Endometrial microvascular endothelial cells (primary cell): ENCODE data around the gene HAPSTR1. TPM values are rescaled to one million over a fixed set of nuclear protein-coding genes. Genes with fewer than 3 reads are reported as not detected.

ENCODE experiments used
- in situ Hi-C: cut with HindIII; loops from 2 replicates; pipeline ENCODE4 v1.10.0; 2017; ENCODE audit warnings: low sequenced_read_pairs, low pct_unique_long_range_greater_than_20kb; ENCODE audit errors: inconsistent ontology term
- total RNA-seq: library from RNA; depleted of rRNA; stranded (reverse); fragments of >200 nt; gene quantifications from one replicate; pipeline ENCODE4 v1.2.3, GENCODE V29; 2015; ENCODE audit errors: inconsistent ontology term

HAPSTR1 gene
- total RNA-seq, 1 donor from 2014 or later, result 56.7 TPM

DNA sequence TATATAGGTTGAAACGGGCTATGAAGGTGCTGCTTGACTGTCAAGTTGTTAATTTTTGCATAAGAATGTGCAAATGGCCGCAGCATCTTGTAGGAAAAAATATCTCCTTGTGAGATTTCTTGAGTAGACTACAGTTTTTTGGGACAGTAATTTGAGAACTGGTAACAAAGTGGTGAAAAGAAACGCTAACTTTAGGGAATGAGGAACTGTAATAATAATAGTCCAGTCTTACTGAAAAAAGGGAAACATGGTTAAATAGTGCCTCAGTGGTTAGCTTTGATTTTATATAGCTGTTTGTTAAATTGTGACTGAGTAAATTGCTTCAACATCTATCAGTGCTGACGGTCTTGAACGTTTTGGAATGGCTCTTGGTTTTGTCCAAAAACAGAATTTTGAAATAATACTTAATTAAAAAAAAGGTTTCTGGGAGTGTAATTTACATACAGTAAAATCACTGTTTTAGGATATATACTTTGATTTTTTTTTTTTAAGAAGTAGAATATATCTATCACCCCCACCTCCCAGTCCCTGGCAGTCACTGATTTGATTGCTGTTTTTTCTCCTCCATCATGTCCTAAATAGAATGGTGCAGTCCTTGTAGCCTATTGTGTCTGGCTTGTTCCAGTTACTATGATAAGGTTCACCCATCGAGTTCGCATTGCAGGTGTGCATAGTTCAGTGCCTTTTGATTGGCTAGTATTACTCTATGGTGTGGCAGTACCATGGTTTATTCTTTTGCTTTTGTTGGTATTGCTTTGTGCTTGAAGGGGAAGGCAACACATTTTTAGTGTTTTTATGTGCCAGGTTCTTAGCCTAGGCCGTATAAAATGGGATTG, 2.8 kb downstream of the HAPSTR1 start:
- in situ Hi-C loops, result no loop called here

GRCh38 chr16:9095171-9095570, 3.7 kb downstream of the HAPSTR1 start:
- in situ Hi-C loops, result no loop called here

GRCh38 chr16:9095656-9096397, 4.4 kb downstream of the HAPSTR1 start:
- in situ Hi-C loops, result no loop called here

- in situ Hi-C loops, result no loop called here
Observed at GRCh38 chr16:9096416-9096952, 5.0 kb downstream of the HAPSTR1 start.

GRCh38 chr16:9097266-9098219, 6.1 kb downstream of the HAPSTR1 start:
- in situ Hi-C loops, result no loop called here

DNA sequence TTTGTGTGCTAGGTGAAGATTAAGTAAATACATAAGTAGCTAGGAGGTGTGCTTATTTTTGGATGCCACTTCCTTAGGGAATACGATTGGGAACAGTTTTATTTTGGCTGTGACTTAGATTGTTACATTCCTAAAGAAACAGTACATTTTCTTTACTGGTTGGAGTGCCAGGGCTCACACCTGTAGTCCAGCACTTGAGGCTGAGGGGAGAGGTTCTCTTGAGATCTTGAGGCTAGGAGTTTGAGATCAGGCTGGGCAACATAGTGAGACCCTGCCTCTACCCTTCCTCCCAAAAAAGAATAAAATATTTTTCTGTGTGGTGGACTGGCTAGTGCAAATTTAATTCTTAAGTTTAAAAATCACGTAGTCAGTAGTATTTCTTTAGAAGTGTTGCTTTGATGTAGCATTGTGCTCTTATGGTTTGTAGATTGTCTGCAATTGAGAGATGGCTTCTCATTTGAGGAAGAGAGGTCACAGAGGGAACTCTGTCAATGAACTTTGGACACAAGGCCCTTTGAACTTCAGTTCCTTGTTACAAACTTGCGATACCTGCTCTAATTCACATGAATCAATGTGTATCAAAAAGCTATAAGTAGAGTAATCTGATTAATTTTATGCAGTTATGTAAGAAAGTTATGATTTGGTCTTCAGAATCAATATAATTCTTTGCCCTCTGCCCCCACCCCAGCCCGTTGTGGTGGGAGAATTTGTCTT, 7.1 kb downstream of the HAPSTR1 start:
- in situ Hi-C loops, result no loop called here

DNA sequence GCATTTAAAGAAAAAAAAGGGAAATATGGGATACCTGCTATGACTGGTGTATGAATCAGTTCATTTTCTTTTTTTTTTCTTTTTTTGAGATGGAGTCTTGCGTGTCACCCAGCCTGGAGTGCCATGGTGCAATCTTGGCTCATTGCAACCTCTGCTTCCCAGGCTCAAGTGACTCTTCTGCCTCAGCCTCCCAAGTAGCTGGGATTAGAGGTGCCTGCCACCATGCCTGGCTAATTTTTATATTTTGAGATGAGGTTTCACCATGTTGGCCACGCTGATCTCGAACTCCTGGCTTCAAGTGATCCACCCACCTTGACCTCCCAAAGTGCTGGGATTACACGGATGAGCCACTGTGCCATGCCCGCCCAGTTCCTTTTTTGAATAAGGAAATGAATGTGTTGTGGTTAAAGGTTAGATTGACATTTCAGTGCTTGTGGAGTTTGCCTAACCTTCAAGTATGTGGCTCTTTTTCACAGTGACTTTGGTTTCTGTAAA, 7.7 kb downstream of the HAPSTR1 start:
- in situ Hi-C loops, result no loop called here

DNA sequence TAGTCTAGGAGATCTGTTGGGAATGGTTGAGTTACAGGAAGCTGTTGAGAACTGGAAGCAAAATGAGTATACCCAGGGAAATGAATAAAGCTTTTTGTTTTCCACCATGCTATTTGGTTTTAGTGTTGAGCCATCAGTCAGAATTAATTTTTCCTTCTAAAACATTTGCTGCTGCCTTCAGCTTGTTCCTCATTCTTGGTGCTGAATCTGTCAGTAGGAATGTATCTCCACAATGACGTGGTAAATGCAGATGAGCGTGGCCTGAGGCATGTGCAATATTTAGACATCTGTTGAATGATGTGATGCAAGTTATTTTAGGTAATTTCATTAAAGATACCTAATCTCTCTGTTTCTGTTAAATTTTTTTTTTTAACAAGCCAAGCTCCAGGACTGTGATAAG, 10.9 kb downstream of the HAPSTR1 start:
- in situ Hi-C loops, result no loop called here

DNA sequence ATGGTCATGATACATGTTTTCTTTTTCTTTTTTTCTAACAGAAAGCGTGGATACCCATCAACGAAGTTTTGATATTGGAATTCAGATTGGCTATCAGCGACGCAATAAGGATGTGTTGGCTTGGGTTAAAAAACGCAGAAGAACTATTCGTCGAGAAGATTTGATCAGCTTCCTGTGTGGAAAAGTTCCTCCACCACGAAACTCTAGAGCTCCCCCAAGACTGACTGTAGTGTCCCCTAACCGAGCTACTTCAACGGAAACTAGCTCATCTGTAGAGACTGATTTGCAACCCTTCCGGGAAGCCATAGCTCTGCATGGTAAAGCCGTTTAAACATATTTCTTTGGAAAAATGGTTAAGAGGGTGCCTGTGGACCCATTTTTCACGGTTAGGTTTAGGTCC, 11.5 kb downstream of the HAPSTR1 start:
- in situ Hi-C loops, result no loop called here

DNA sequence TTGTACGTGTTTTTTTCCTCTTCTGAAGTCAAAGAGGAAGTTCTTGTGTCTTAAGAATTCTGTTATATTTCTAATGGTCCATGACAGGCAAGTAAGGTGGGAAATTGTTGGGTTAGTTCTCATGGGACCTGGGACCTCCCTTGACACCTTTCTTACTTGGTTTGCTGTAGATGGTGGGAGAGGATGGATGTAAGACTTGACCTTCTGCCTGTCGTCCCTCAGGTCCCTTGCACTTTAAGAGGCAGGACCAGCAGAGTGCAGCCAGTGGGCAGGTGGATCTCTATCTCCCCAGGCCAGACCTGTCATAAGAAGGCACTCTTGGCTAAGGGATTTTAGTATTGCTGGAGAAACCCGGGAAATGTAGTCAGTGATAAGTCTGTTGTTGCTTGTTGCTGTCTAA, 12.1 kb downstream of the HAPSTR1 start:
- in situ Hi-C loops, result no loop called here

DNA sequence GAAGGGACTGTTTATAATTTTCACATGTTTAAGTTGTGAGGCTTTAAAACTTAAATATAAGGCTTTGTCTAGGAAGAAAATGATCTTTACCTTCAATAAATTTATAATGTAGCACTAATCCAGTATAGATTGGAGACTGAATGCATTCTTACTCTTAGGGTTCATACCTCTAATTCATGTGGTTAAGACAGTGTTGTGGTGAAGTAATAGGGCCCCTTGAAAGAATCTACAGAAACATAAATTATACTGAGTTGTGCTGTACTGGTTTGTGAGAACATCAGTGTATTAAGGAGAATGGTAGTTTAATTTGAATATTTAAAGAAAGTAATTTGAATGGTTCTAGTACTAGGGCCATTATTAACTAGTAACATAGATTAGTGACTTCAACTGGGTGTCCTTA, 13.7 kb downstream of the HAPSTR1 start:
- in situ Hi-C loops, result no loop called here

DNA sequence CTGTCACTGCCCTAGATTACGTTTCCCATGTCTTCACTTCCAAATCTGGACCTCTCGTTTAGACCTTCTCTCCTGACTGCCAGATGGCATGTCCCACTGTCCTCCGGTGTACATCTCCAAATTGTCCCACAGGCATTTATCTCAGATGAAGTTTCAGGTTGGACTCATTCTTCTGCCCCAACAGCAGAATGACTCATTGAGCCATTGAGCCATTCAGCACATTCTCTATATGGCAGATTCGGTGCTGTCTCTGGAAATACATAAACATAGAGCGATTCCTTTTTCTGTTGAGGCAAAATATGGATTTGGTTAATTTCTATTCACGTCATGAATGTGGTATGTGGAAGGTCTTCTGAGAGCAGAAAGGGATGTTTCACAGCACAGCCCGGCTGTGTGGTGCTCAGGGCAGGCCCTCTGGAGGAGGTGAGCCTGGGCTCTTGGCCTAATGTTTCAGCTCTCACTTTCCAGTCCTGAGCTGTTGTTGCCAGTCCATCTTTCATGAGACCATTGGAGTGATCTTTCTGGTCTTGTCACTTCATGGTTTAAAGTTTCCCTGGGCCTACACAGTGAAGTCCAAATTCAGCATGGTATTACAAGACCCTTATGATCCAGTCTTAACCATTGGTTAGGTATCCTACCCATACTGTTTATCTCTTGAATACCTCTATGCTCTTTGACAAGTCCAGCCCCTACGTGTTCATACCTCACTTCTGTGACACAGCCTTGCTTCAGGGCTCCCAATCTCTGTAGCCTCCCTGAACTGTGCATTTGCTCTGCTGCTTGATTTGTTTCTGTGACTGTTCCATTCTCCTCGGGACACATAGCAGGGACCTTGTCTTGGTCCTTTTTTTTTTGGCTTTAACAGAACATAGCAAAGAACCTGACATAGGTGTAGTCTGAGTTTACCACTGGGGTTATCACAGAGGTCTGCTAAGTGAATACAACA, 15.9 kb downstream of the HAPSTR1 start:
- in situ Hi-C loops, result no loop called here

- in situ Hi-C loops, result no loop called here
Observed at GRCh38 chr16:9109255-9109654, 17.8 kb downstream of the HAPSTR1 start.

DNA sequence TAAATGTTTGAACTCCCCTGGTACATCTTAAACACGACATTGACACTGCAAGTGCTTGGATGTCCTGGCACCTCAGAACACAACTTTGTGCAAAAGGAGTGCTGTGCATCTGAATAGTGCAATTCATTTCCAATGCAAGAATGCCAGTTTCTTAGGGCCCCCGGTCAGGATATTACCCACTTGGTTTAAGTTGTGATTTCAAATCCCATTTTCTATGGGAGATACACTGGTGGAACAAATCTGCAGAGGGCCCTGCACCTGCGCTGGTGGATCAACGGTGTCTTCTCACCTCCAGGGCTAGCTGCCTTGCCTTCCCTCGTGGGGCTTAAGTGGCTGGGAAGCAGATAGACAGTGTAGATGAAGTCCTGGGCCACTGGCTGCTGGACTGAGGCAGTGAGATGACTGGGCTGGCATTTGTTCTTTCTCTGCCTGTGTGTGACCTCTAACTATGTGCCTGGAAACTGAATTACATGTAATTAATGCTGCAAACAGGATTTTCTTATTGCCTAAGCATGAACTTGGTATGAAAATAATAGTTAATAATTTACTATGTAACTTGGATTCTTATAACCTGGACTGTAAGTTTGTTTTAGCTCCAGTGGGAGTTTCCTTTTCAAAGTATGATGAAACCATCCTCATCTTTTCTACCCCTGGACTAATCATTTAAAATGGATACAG, 20.9 kb downstream of the HAPSTR1 start:
- in situ Hi-C loops, result no loop called here

DNA sequence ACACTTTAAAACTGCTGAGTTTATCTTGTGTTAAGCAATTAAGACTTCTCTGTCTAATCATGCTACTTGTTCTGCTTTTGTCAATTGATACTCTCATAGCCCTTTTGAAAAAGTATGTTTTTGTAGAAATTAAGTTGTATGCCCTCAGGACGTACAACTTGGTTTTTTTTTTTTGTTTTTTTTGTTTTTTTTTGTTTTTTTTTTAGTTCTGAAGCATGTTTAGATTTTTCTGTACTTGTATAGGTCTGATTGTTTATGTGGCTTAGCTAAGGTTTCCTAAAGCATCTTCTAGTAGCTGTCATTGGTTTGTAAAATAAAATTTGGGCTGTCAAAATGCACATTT, 21.4 kb downstream of the HAPSTR1 start:
- in situ Hi-C loops, result no loop called here

DNA sequence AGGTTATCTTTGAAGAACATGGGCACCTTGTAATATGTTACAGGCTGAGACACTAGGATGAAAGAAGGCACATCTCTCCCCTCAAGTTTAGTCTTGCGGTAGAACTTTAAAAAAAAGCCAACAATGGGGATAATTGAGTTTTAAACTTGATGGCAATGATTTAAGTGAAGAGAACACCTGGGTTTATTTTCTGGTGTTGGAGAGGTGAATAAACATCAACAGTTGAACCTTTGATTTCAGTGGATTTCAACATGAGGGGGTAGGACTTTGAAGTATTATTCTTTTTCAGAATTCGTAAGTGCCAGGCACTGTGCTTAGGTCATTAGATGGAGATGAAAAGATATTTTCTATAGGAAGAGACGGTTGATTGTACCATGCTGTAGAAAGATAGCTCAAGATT, 22.3 kb downstream of the HAPSTR1 start:
- in situ Hi-C loops, result no loop called here

DNA sequence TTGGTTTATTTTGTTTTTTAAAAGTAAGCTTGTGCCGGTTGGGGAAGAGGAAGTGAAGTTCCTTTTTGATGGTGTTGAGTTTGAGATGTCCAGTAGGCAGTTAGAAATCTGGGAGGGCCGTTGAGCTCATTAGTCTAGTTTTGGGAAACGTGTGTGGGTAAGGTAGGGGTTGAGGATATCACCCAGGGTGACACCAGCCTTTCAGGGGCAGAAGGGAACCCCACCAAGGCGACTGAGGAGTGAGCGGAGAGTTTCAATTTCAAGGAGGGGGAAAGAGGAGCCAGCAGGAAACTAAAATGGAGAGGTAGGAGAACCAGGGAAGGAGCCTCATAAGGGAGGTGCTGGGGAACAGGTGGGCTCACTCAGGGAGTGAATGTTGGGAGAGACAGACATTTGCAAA, 22.7 kb downstream of the HAPSTR1 start:
- in situ Hi-C loops, result no loop called here
